HCT116 (cell line): ENCODE measurements around the gene SND1.

ENCODE experiments used
- CBX3 ChIP-seq: IDR thresholded peaks from 2 replicates; pipeline ENCODE4 v1.6.1; 2012; ENCODE audit warnings: low read depth
- EZH2 ChIP-seq: fragments of 200-600 bp; sonication (generic); IDR thresholded peaks from 2 replicates; pipeline ENCODE4 v1.6.1; 2017; ENCODE audit warnings: antibody characterized with exemption, mixed run types
- EZH2phosphoT487 ChIP-seq: fragments of 200-600 bp; IDR thresholded peaks from 2 replicates; pipeline ENCODE4 v1.6.1; 2018; ENCODE audit warnings: antibody characterized with exemption, borderline replicate concordance

DNA sequence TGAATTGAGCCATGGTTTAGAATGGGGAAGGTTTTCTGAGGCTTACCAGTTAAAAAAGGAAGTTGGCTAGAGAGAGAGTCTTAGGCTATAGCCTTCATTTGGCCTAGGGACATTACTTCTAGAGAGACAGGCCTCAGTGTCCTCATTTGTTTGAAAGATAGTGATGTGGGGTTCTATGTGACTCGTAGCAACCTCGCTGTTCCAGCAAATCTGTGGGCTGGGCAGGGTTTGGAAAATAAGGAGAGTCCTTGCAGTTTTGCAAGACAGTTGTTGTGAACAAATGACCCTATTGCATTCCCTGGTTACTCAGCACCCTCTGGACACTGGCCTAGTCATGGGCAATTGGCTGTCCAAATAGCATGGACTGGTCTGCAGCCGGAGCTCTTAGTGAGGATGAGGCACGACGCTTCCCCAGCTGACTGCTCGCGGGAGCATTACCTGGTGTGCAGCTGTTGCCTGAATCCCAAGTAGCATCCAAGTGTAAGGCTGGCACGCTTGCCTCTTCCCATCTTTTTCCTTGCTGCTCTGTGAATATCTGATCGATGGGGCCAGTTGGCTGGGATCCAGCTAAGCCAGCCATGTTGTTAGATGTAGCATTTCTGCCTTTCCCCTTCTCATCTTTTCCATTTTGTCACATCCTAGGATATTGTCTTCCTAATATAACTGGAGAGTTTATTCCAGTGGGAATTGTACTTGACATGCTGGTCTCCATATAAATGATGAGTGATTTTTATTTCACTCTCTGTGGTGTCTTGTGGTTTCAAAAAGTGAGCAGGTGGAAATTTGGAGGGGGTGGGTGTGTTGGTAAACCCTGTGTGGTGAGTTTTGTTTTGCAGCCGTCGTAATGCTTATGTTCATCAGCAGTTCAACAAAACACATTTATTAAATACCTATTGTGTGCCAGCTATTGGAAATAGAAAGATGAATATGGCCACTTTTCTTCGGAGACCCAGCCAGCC is 99.8 kb downstream of the SND1 start:
- TF ChIP-seq CBX3 (no peak), EZH2phosphoT487 (no peak), EZH2 (no peak)
